Esophagus squamous epithelium (tissue), 5 donors: Measurements from ENCODE around the gene CNNM2. TPM values are rescaled to one million over a fixed set of nuclear protein-coding genes. Genes with fewer than 3 reads are reported as not detected.

Experiments
- DNase-seq: peaks from one replicate; lab custom pipeline; 2025; lab: John Stamatoyannopoulos, UW
- H3K27ac ChIP-seq, 4 donors: fragments of 200-600 bp; sonication (generic); one replicate each; pipeline ENCODE4 v1.5.1; 2016 to 2019; ENCODE audit warnings: mild to moderate bottlenecking in 1 of 4
- H3K27me3 ChIP-seq, 4 donors: fragments of 200-600 bp; sonication (generic); 1 replicate in 3 of 4; 2 replicates in 1 of 4; pipeline versions ENCODE4 v1.5.1 to v1.6.0; 2017 to 2021; ENCODE audit warnings: antibody characterized with exemption in 1 of 4
- H3K36me3 ChIP-seq, 3 donors: fragments of 200-600 bp; sonication (generic); one replicate each; pipeline ENCODE4 v1.5.1; 2016 to 2019
- H3K4me1 ChIP-seq, 3 donors: fragments of 200-600 bp; sonication (generic); one replicate each; pipeline ENCODE4 v1.5.1; 2017 to 2019
- H3K4me3 ChIP-seq, 4 donors: fragments of 200-600 bp; sonication (generic); 1 replicate in 3 of 4; 2 replicates in 1 of 4; pipeline ENCODE4 v1.5.1; 2016 to 2019; ENCODE audit warnings: mild to moderate bottlenecking in 2 of 4, moderate library complexity in 1 of 4
- H3K9me3 ChIP-seq, 3 donors: fragments of 200-600 bp; sonication (generic); one replicate each; pipeline ENCODE4 v1.5.1; 2016 to 2019
- POLR2A ChIP-seq, 4 donors: fragments of 450-650 bp; IDR thresholded peaks; one replicate each; pipeline ENCODE4 v1.6.1; 2017; ENCODE audit warnings: antibody characterized with exemption in 4 of 4, mild to moderate bottlenecking in 4 of 4, moderate library complexity in 3 of 4
- WGBS, 2 donors: methylation state at CpG; one replicate each; pipeline ENCODE4 v1.1.5; 2018; 5-methylcytosine and 5-hydroxymethylcytosine counted together
- intact Hi-C: fragments of 100-400 bp; cut with DNase I; formaldehyde crosslinking; loops from one replicate; pipeline ENCODE4 v1.15.0; 2022
- total RNA-seq, 4 donors: library from RNA; depleted of rRNA; stranded (reverse); fragments of >200 nt; gene quantifications; one replicate each; pipeline ENCODE4 v1.1.0, GENCODE V29; 2016
- TF ChIP-seq, protein P1 (sequence below), 6 experiments: fragments of 450-650 bp in 4 of 6; fragments of 200-600 bp in 2 of 6; sonication (generic) in 2 of 6; IDR thresholded peaks; one replicate each; pipeline ENCODE4 v1.5.1; 2016 to 2019; ENCODE audit warnings: antibody characterized with exemption in 6 of 6, mild to moderate bottlenecking in 4 of 6, moderate library complexity in 4 of 6
- donor health status: DM: yes; HTN: yes; CAD: no.

CNNM2 gene
- total RNA-seq, 4 donors from 2014 or later: 2.2 to 3.6 (median 2.6) TPM

DNA sequence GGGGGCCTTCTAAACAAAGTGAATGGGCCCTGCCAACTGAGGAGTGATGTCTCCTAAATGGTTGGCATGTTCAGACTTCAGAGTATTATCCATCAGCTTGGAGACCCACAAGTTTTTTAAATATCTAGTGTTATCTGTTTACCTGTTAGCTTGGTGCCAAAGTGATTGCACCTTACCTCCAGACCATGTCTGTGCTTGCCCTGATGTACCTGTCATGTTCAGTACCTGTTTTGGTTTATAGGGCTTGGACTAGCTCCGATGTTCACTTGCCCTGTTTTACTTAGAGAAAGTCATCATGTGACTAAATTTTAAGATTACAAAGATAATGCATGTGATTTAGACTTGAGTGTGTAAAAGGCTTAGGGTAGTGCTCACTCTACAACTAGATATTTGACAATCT lies 67.7 kb downstream of the CNNM2 start:
- Histone ChIP-seq H3K27me3 (no peaks in the 10 kb centered on the region), H3K4me3 (no peak overlapping the region), H3K4me1 (peaks cover 0 to 8% (median 0%) of the 10 kb centered on the region in 3 donors), H3K36me3 (no peaks in the 10 kb centered on the region), H3K9me3 (no peaks in the 10 kb centered on the region), H3K27ac (no peak overlapping the region)
- intact Hi-C loops: no loop called here
- WGBS, 2 donors: 33 to 68% methylated on average over 1 of the region's 1 CpG
- no peak for TF ChIP-seq POLR2A (IDR thresholded peaks at IDR 0.05)
- TF ChIP-seq, protein P1, sequence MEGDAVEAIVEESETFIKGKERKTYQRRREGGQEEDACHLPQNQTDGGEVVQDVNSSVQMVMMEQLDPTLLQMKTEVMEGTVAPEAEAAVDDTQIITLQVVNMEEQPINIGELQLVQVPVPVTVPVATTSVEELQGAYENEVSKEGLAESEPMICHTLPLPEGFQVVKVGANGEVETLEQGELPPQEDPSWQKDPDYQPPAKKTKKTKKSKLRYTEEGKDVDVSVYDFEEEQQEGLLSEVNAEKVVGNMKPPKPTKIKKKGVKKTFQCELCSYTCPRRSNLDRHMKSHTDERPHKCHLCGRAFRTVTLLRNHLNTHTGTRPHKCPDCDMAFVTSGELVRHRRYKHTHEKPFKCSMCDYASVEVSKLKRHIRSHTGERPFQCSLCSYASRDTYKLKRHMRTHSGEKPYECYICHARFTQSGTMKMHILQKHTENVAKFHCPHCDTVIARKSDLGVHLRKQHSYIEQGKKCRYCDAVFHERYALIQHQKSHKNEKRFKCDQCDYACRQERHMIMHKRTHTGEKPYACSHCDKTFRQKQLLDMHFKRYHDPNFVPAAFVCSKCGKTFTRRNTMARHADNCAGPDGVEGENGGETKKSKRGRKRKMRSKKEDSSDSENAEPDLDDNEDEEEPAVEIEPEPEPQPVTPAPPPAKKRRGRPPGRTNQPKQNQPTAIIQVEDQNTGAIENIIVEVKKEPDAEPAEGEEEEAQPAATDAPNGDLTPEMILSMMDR (IDR thresholded peaks at IDR 0.05): no peak
- DNase-seq: no peak

DNA sequence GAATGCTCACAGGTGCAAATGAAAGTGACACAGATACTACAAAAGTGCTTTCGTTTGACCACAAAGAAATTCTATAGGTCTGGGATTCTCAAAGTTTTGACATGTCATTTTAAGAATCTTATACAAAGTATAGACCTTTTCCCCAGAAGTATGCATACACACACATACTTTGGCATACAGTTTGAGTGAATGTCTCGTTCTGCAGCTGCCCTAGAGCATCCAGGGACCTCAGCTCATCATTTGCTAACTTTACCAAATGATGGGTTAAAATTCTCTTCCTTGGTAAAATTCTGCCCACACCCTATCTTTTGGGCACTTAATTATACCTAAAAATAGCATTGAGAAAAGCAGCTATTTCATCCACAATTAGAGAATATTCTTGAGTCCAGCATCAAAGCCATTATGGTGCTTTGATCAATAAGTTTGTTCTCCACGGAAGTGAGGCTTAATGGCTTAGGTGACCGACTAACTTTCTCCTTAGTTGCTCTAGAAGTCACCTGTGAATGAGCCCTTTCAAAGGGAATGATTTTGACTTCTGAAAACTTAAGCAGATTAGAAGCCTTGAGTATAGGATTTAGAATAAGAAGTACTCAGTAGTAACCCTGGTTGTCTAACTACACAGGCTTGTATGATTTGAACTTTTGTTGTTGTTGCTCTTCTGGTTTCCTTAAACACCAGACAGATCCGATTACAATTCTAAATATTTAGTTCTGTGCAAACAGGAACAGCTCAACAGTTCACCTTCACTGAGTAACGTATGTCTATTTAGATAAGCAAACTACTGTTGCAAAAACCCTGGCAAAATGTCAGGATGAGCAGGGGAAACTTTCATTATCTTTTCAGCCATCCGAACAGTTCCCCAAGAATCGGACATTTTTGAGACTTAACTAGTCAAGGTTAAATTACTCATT lies 70.6 kb downstream of the CNNM2 start:
- 55 to 58% methylated on average over 8 of the region's 8 CpGs for WGBS, 2 donors
- no peak for TF ChIP-seq POLR2A (IDR thresholded peaks at IDR 0.05)
- TF ChIP-seq, protein P1 (IDR thresholded peaks at IDR 0.05): no peak
- Histone ChIP-seq H3K4me3 (no peak overlapping the region), H3K36me3 (no peaks in the 10 kb centered on the region), H3K9me3 (no peaks in the 10 kb centered on the region), H3K4me1 (peaks cover 0 to 8% (median 0%) of the 10 kb centered on the region in 3 donors), H3K27ac (no peak overlapping the region), H3K27me3 (no peaks in the 10 kb centered on the region)
- DNase-seq: no peak
- intact Hi-C loops: no loop called here

DNA sequence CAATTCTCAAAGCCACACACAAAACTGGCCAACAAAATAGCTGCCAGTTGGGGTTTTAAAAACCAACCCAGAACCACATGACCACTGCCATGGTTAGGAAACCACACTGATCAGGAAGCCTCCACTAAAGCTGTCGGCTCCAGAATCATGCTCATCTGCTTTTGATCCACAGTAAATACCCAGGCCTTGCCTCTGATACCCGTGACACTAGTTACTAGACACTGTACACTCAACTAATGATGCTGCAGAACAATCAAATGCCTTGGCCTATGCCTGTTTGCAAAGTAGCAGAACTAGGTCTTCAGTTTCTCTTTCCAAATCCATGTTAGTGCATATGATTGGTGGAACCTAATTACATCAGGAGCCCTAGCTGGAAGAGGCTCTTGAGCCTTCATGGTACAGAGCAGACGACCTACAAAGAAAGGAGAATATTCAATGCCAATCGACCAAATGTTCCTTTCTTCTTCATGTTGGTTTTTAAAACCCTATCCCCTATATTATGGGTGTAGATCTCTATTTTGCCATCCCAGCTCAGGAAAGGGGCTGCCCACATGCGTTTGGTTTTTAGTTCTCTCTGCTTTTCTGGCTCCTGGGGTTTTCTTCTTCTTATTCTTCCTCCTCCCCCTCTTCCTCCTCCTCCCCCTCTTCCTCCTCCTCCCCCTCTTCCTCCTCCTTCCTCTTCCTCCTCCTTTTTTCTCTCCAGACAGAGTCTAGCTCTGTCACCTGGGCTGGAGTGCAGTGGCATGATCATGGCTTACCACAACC lies 76.6 kb downstream of the CNNM2 start:
- no peaks in the 10 kb centered on the region for H3K4me1 ChIP-seq
- no peaks in the 10 kb centered on the region for H3K36me3 ChIP-seq
- no peak for DNase-seq
- H3K9me3 ChIP-seq: no peaks in the 10 kb centered on the region
- TF ChIP-seq, protein P1 (IDR thresholded peaks at IDR 0.05): no peak
- no peak for TF ChIP-seq POLR2A (IDR thresholded peaks at IDR 0.05)
- no peaks in the 10 kb centered on the region for H3K27me3 ChIP-seq
- H3K27ac ChIP-seq: no peak overlapping the region
- H3K4me3 ChIP-seq: no peak overlapping the region
- 77 to 78% methylated on average over 5 of the region's 5 CpGs for WGBS, 2 donors
- intact Hi-C loops: no loop called here

DNA sequence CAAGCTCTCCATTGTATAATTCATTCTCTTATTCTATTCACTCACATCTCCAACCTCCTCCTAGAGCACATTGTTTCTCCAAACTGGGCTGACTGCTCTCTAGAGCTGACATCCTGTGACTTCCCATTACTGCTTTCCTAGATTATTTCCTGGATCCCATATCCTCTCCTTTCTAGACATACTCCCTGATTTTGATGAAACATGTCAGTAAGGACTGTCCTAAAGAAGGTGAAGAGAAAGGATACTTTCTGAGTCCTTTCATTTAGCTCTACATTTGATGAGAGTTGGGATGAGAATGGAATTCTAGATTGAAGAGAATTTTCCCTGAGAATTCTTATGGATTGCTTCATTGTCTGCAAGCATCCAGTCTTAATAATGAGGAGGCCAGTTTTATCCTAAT lies 78.8 kb downstream of the CNNM2 start:
- no peaks in the 10 kb centered on the region for H3K36me3 ChIP-seq
- no peaks in the 10 kb centered on the region for H3K27me3 ChIP-seq
- no peak overlapping the region for H3K4me3 ChIP-seq
- H3K27ac ChIP-seq: no peak overlapping the region
- intact Hi-C loops: no loop called here
- DNase-seq: no peak
- H3K4me1 ChIP-seq: no peaks in the 10 kb centered on the region
- no peak for TF ChIP-seq POLR2A (IDR thresholded peaks at IDR 0.05)
- TF ChIP-seq, protein P1 (IDR thresholded peaks at IDR 0.05): no peak
- no peaks in the 10 kb centered on the region for H3K9me3 ChIP-seq

DNA sequence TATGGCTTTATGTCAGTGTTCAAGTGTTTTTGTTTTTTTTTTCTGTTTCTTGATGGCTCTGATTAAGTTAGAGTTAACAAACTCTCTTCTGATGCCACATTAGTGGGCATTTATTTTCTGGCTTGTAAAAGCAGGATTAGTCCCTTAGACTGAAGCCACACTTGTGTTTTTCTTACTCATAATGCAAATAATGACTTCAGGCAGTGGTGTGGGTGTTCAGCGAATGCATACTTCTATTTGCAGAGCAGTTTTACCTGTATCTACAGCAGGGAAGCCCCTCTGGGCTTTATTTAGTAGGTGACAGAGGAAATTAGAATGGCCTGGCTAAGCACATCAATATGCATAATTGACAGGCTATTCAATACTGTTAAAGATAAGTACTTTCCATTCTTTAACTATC lies 79.9 kb downstream of the CNNM2 start:
- no peak overlapping the region for H3K4me3 ChIP-seq
- no peak overlapping the region for H3K27ac ChIP-seq
- WGBS, 2 donors: 13 to 50% methylated on average over 1 of the region's 1 CpG
- no peaks in the 10 kb centered on the region for H3K27me3 ChIP-seq
- no peaks in the 10 kb centered on the region for H3K4me1 ChIP-seq
- intact Hi-C loops: no loop called here
- H3K36me3 ChIP-seq: no peaks in the 10 kb centered on the region
- no peaks in the 10 kb centered on the region for H3K9me3 ChIP-seq
- TF ChIP-seq POLR2A (IDR thresholded peaks at IDR 0.05): no peak
- TF ChIP-seq, protein P1 (IDR thresholded peaks at IDR 0.05): no peak
- DNase-seq: no peak
